ENCODE measurements around the gene RRAD. TPM values are rescaled to one million over a fixed set of nuclear protein-coding genes. Genes with fewer than 3 reads are reported as not detected.
"Not testable (repeated sequence)": the region's sequence is repeated elsewhere in the genome, so short reads cannot be mapped to it uniquely, and the experiment has no call there.

Gene RRAD
- total RNA-seq, 1 experiment from 2014 or later: 2.8 TPM

GRCh38 chr16:66898207-66898606 lies 27.1 kb downstream of the RRAD start:
- TF ChIP-seq EZH2phosphoT487 (IDR thresholded peaks at IDR 0.05; ENCODE audit: borderline replicate concordance, low read length) (no peak), EZH2 (IDR thresholded peaks at IDR 0.05; ENCODE audit: low read length, unreplicated experiment) (no peak), CTCF (conservative IDR thresholded peaks at IDR 0.05; ENCODE audit: low read depth, low read length) (no peak)
- no peaks in the 10 kb centered on the region for H3K79me2 ChIP-seq (ENCODE audit: low read length)
- intact Hi-C loops (cut with micrococcal nuclease): no loop called here
- H3K4me2 ChIP-seq (ENCODE audit: low read length): no peak overlapping the region
- peaks cover 4% of the 10 kb centered on the region; the same call in 1 of the 2 replicates for H3K4me1 ChIP-seq (ENCODE audit: insufficient read depth, low read length)
- ChIA-PET POLR2A (ENCODE audit: unreplicated experiment) (no interaction called here), CTCF (no interaction called here)
- ATAC-seq (no peak), DNase-seq (no peak)
- H3K36me3 ChIP-seq (ENCODE audit: low read depth, low read length): no peaks in the 10 kb centered on the region
- H4K20me1 ChIP-seq (ENCODE audit: low read length): no peaks in the 10 kb centered on the region
- H3K9me2 ChIP-seq (replicated peaks; ENCODE audit: low read length): no peaks in the 10 kb centered on the region
- H3F3A ChIP-seq (ENCODE audit: low read length, unreplicated experiment): no peaks in the 10 kb centered on the region
- no TSS peak for BruUV-seq (replicated peaks)
- no peaks in the 10 kb centered on the region for H3K27me3 ChIP-seq (ENCODE audit: low read length)
- no peak overlapping the region for H3K9ac ChIP-seq (ENCODE audit: low read length)
- no peak overlapping the region for H3K27ac ChIP-seq (ENCODE audit: low read length)
- no peak overlapping the region for H3K4me3 ChIP-seq (ENCODE audit: low read length)
- H3K9me3 ChIP-seq (ENCODE audit: low read length): no peaks in the 10 kb centered on the region
- H2AFZ ChIP-seq (ENCODE audit: low read length): no peak overlapping the region

GRCh38 chr16:66896682-66897081 lies 28.7 kb downstream of the RRAD start:
- CTCF ChIA-PET; H4K20me1 ChIP-seq (ENCODE audit: low read length); H2AFZ ChIP-seq (ENCODE audit: low read length); intact Hi-C loops (cut with micrococcal nuclease); H3K9me2 ChIP-seq (replicated peaks; ENCODE audit: low read length); DNase-seq; POLR2A ChIA-PET (ENCODE audit: unreplicated experiment); H3K27me3 ChIP-seq (ENCODE audit: low read length); BruUV-seq (replicated peaks); H3K4me3 ChIP-seq (ENCODE audit: low read length); H3K36me3 ChIP-seq (ENCODE audit: low read depth, low read length); ATAC-seq; H3K79me2 ChIP-seq (ENCODE audit: low read length); H3F3A ChIP-seq (ENCODE audit: low read length, unreplicated experiment); H3K9me3 ChIP-seq (ENCODE audit: low read length); H3K27ac ChIP-seq (ENCODE audit: low read length); H3K4me1 ChIP-seq (ENCODE audit: insufficient read depth, low read length); H3K4me2 ChIP-seq (ENCODE audit: low read length); H3K9ac ChIP-seq (ENCODE audit: low read length): not testable (repeated sequence)

- ChIA-PET CTCF (no interaction called here), POLR2A (ENCODE audit: unreplicated experiment) (no interaction called here)
- Histone ChIP-seq H3K9me3 (ENCODE audit: low read length) (no peaks in the 10 kb centered on the region), H3K27ac (ENCODE audit: low read length) (no peak overlapping the region), H3K9me2 (replicated peaks; ENCODE audit: low read length) (no peaks in the 10 kb centered on the region), H3K79me2 (ENCODE audit: low read length) (no peaks in the 10 kb centered on the region), H3F3A (ENCODE audit: low read length, unreplicated experiment) (no peaks in the 10 kb centered on the region), H2AFZ (ENCODE audit: low read length) (no peak overlapping the region), H3K4me3 (ENCODE audit: low read length) (no peak overlapping the region), H3K27me3 (ENCODE audit: low read length) (no peaks in the 10 kb centered on the region), H3K9ac (ENCODE audit: low read length) (no peak overlapping the region), H3K4me1 (ENCODE audit: insufficient read depth, low read length) (peaks cover 4% of the 10 kb centered on the region; the same call in 1 of the 2 replicates), H4K20me1 (ENCODE audit: low read length) (no peaks in the 10 kb centered on the region), H3K36me3 (ENCODE audit: low read depth, low read length) (no peaks in the 10 kb centered on the region), H3K4me2 (ENCODE audit: low read length) (no peak overlapping the region)
- intact Hi-C loops (cut with micrococcal nuclease): no loop called here
- TF ChIP-seq EZH2 (IDR thresholded peaks at IDR 0.05; ENCODE audit: low read length, unreplicated experiment): no peak
- TF ChIP-seq EZH2phosphoT487 (IDR thresholded peaks at IDR 0.05; ENCODE audit: borderline replicate concordance, low read length): no peak
- no peak for TF ChIP-seq CTCF (conservative IDR thresholded peaks at IDR 0.05; ENCODE audit: low read depth, low read length)
- BruUV-seq (replicated peaks): no TSS peak
- ATAC-seq (no peak), DNase-seq (no peak)
Observed at GRCh38 chr16:66895999-66896398, 29.3 kb downstream of the RRAD start.
